Mesenchymal stem cell (in vitro differentiated cells and primary cell): Measurements from ENCODE around the gene HCK.
"Not testable (repeated sequence)": the region's sequence is repeated elsewhere in the genome, so short reads cannot be mapped to it uniquely, and the experiment has no call there.

Source experiments
- DNase-seq: peaks from one replicate; pipeline ENCODE4 v3.0.0-alpha.2; 2013
- H2AFZ ChIP-seq: one replicate; pipeline ENCODE4 v1.6.1; 2013; ENCODE audit warnings: low read depth, mild to moderate bottlenecking, control low read depth, inconsistent platforms, low read length, moderate library complexity
- H2AK5ac ChIP-seq: 2 replicates; pipeline ENCODE4 v1.6.1; 2013; ENCODE audit warnings: low read length, moderate library complexity, mild to moderate bottlenecking, inconsistent platforms; ENCODE audit not compliant: severe bottlenecking
- H2BK120ac ChIP-seq: one replicate; pipeline ENCODE4 v1.6.1; 2013; ENCODE audit warnings: low read depth, mild to moderate bottlenecking, inconsistent platforms, low read length, moderate library complexity
- H2BK12ac ChIP-seq, 2 experiments: one replicate each; pipeline ENCODE4 v1.6.1; 2013; ENCODE audit warnings: inconsistent platforms in 2 of 2, low read length in 2 of 2, mild to moderate bottlenecking in 2 of 2, moderate library complexity in 2 of 2, control low read depth in 1 of 2
- H2BK15ac ChIP-seq: one replicate; pipeline ENCODE4 v1.6.1; 2013; ENCODE audit warnings: mild to moderate bottlenecking, low read depth, inconsistent platforms; ENCODE audit not compliant: poor library complexity, severe bottlenecking
- H2BK5ac ChIP-seq: 2 replicates; pipeline ENCODE4 v1.6.1; 2013; ENCODE audit warnings: low read depth, mild to moderate bottlenecking, low read length, control low read depth, inconsistent platforms; ENCODE audit not compliant: poor library complexity, severe bottlenecking
- H3K14ac ChIP-seq, 2 experiments: one replicate each; pipeline ENCODE4 v1.6.1; 2013; ENCODE audit warnings: inconsistent platforms in 2 of 2, low read length in 2 of 2, control low read depth in 1 of 2, mild to moderate bottlenecking in 1 of 2, moderate library complexity in 1 of 2
- H3K18ac ChIP-seq, 2 experiments: one replicate each; pipeline ENCODE4 v1.6.1; 2013; ENCODE audit warnings: inconsistent platforms in 2 of 2, low read length in 2 of 2, control low read depth in 1 of 2, low read depth in 1 of 2, mild to moderate bottlenecking in 1 of 2
- H3K23ac ChIP-seq, 2 experiments: one replicate each; pipeline ENCODE4 v1.6.1; 2013; ENCODE audit warnings: inconsistent platforms in 2 of 2, low read length in 2 of 2, mild to moderate bottlenecking in 2 of 2, moderate library complexity in 2 of 2, control low read depth in 1 of 2
- H3K27ac ChIP-seq: 2 replicates; pipeline ENCODE4 v1.5.1; 2013; ENCODE audit warnings: mild to moderate bottlenecking, moderate library complexity, low read length, control low read depth, inconsistent platforms; ENCODE audit not compliant: poor library complexity, severe bottlenecking
- H3K27me3 ChIP-seq, 2 experiments: 2 replicates each; pipeline versions ENCODE4 v1.6.1 to v1.7.0; 2013; ENCODE audit warnings: low read length in 2 of 2, mild to moderate bottlenecking in 2 of 2, moderate library complexity in 2 of 2, control low read depth in 1 of 2, inconsistent platforms in 1 of 2; ENCODE audit not compliant: control insufficient read depth in 1 of 2, insufficient read depth in 1 of 2
- H3K36me3 ChIP-seq, 2 experiments: 2 replicates each; pipeline versions ENCODE4 v1.6.1 to v1.7.0; 2013; ENCODE audit warnings: low read length in 2 of 2, control low read depth in 1 of 2, inconsistent platforms in 1 of 2, low read depth in 1 of 2, mild to moderate bottlenecking in 1 of 2; ENCODE audit not compliant: insufficient read depth in 2 of 2, control insufficient read depth in 1 of 2
- H3K4ac ChIP-seq, 2 experiments: one replicate each; pipeline ENCODE4 v1.6.1; 2013; ENCODE audit warnings: inconsistent platforms in 2 of 2, low read length in 2 of 2, mild to moderate bottlenecking in 2 of 2, moderate library complexity in 2 of 2, control low read depth in 1 of 2, low read depth in 1 of 2
- H3K4me1 ChIP-seq: 2 replicates; pipeline ENCODE4 v1.6.1; 2013; ENCODE audit warnings: low read depth, low read length, control low read depth; ENCODE audit not compliant: control insufficient read depth, insufficient read depth
- H3K4me2 ChIP-seq: 2 replicates; pipeline ENCODE4 v1.6.1; 2013; ENCODE audit warnings: low read length, mild to moderate bottlenecking, inconsistent platforms; ENCODE audit not compliant: poor library complexity, severe bottlenecking
- H3K4me3 ChIP-seq, 2 experiments: 2 replicates each; pipeline versions ENCODE4 v1.5.1 to v1.7.0; 2013; ENCODE audit warnings: low read length in 2 of 2, mild to moderate bottlenecking in 2 of 2, control low read depth in 1 of 2, low read depth in 1 of 2; ENCODE audit not compliant: insufficient read depth in 1 of 2
- H3K79me1 ChIP-seq: replicated peaks from 2 replicates; pipeline ENCODE4 v1.6.1; 2013; ENCODE audit warnings: mild to moderate bottlenecking, control low read depth, low read length, inconsistent platforms; ENCODE audit not compliant: poor library complexity, severe bottlenecking
- H3K9ac ChIP-seq: 2 replicates; pipeline ENCODE4 v1.7.0; 2013; ENCODE audit warnings: mild to moderate bottlenecking, low read length, moderate library complexity
- H3K9me3 ChIP-seq: 2 replicates; pipeline ENCODE4 v1.7.0; 2013; ENCODE audit warnings: mild to moderate bottlenecking, low read length; ENCODE audit not compliant: control insufficient read depth
- H4K8ac ChIP-seq: one replicate; pipeline ENCODE4 v1.6.1; 2013; ENCODE audit warnings: inconsistent platforms, mild to moderate bottlenecking, low read length, moderate library complexity
- H4K91ac ChIP-seq: one replicate; pipeline ENCODE4 v1.6.1; 2013; ENCODE audit warnings: mild to moderate bottlenecking, low read length, inconsistent platforms
- WGBS: methylation state at CpG from one replicate; pipeline ENCODE4 v1.1.7; 2013; ENCODE audit warnings: mixed read lengths; 5-methylcytosine and 5-hydroxymethylcytosine counted together

The HCK gene

GRCh38 chr20:32118427-32118826, 66.4 kb downstream of the HCK start:
- H2BK5ac ChIP-seq, H2BK15ac ChIP-seq, H3K9me3 ChIP-seq, H3K4me2 ChIP-seq, H3K27me3 ChIP-seq, H3K23ac ChIP-seq, H4K8ac ChIP-seq, H3K14ac ChIP-seq, H2AFZ ChIP-seq, H3K18ac ChIP-seq, H3K4ac ChIP-seq, H4K91ac ChIP-seq, H2BK120ac ChIP-seq, H3K4me1 ChIP-seq, H3K9ac ChIP-seq, H2BK12ac ChIP-seq, H2AK5ac ChIP-seq, H3K4me3 ChIP-seq, H3K27ac ChIP-seq, DNase-seq, H3K36me3 ChIP-seq: not testable (repeated sequence)
- peaks cover 17% of the 10 kb centered on the region for H3K79me1 ChIP-seq
- WGBS: 97% methylated on average over 4 of the region's 5 CpGs

GRCh38 chr20:32119734-32120133, 67.7 kb downstream of the HCK start:
- no peak overlapping the region for H2BK120ac ChIP-seq
- H2BK15ac ChIP-seq: no peak overlapping the region
- H3K14ac ChIP-seq: no peak overlapping the region
- H2AFZ ChIP-seq: no peak overlapping the region
- H3K18ac ChIP-seq: no peak overlapping the region
- 95% methylated on average over 2 of the region's 2 CpGs for WGBS
- H2AK5ac ChIP-seq: no peak overlapping the region
- H3K9ac ChIP-seq: no peak overlapping the region
- H4K8ac ChIP-seq: no peak overlapping the region
- peaks cover 7 to 13% of the 10 kb centered on the region in 2 experiments for H3K36me3 ChIP-seq
- no peak overlapping the region for H3K27ac ChIP-seq
- no peaks in the 10 kb centered on the region for H3K9me3 ChIP-seq
- H3K79me1 ChIP-seq: peaks cover 18% of the 10 kb centered on the region
- no peak overlapping the region for H4K91ac ChIP-seq
- H3K27me3 ChIP-seq: no peaks in the 10 kb centered on the region
- H3K23ac ChIP-seq: no peak overlapping the region
- H3K4me3 ChIP-seq: no peak overlapping the region
- peaks cover 5% of the 10 kb centered on the region for H3K4me1 ChIP-seq
- no peak for DNase-seq
- no peak overlapping the region for H2BK5ac ChIP-seq
- H3K4me2 ChIP-seq: no peak overlapping the region
- H2BK12ac ChIP-seq: no peak overlapping the region
- no peak overlapping the region for H3K4ac ChIP-seq

- not testable (repeated sequence) for H3K9ac ChIP-seq, H2BK15ac ChIP-seq, H3K27me3 ChIP-seq, H4K91ac ChIP-seq, H3K4me1 ChIP-seq, H3K18ac ChIP-seq, H3K9me3 ChIP-seq, H2BK120ac ChIP-seq, H2BK5ac ChIP-seq, H2AK5ac ChIP-seq, H3K27ac ChIP-seq, H2AFZ ChIP-seq, DNase-seq, H3K23ac ChIP-seq, H3K4me3 ChIP-seq, H3K14ac ChIP-seq, H3K4ac ChIP-seq, H2BK12ac ChIP-seq, H4K8ac ChIP-seq, H3K4me2 ChIP-seq
- Histone ChIP-seq H3K36me3 (peaks cover 7 to 12% of the 10 kb centered on the region in 2 experiments), H3K79me1 (peaks cover 25% of the 10 kb centered on the region)
- 95% methylated on average over 11 of the region's 31 CpGs for WGBS
Observed at GRCh38 chr20:32121908-32122307, 69.9 kb downstream of the HCK start.

- no peak overlapping the region for H4K91ac ChIP-seq
- H2AFZ ChIP-seq: no peak overlapping the region
- no peaks in the 10 kb centered on the region for H3K4me1 ChIP-seq
- no peak overlapping the region for H2BK12ac ChIP-seq
- H3K9ac ChIP-seq: no peak overlapping the region
- no peaks in the 10 kb centered on the region for H3K27me3 ChIP-seq
- H3K79me1 ChIP-seq: peaks cover 31% of the 10 kb centered on the region
- no peak overlapping the region for H2BK120ac ChIP-seq
- no peak overlapping the region for H3K27ac ChIP-seq
- no peak overlapping the region for H3K4ac ChIP-seq
- H3K4me3 ChIP-seq: no peak overlapping the region
- H3K14ac ChIP-seq: no peak overlapping the region
- no peak for DNase-seq
- no peak overlapping the region for H4K8ac ChIP-seq
- WGBS: no CpG with 5 or more reads among the region's 4 CpGs
- no peaks in the 10 kb centered on the region for H3K9me3 ChIP-seq
- no peak overlapping the region for H2AK5ac ChIP-seq
- peaks cover 7 to 14% of the 10 kb centered on the region in 2 experiments for H3K36me3 ChIP-seq
- H2BK5ac ChIP-seq: no peak overlapping the region
- no peak overlapping the region for H3K4me2 ChIP-seq
- no peak overlapping the region for H2BK15ac ChIP-seq
- no peak overlapping the region for H3K18ac ChIP-seq
- H3K23ac ChIP-seq: no peak overlapping the region
Observed at GRCh38 chr20:32123088-32123487, 71.0 kb downstream of the HCK start.
